ENCODE measurements around the gene GATA6. TPM values are rescaled to one million over a fixed set of nuclear protein-coding genes. Genes with fewer than 3 reads are reported as not detected.

The GATA6 gene
- total RNA-seq, 1 donor from 2014 or later: 1.9 TPM

DNA sequence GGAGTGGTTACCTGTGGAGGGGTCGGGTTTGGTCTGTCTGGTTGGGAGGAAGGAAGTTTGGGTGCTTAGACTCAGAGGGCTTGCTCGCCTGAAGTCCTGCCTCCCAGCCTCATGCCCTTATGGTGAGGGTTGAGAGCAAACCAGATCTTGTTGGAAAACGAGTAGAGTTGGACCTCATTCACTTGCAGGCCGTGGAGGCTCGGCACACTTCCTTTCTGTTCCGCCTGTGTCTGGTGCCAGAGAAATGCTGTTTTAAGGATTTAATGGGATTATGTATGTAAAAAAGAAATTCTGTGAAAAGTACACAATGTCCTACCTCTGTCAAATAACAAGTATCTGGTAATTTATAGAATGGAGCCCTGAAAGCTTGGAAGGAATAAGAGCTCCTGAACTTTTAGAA is 29.6 kb downstream of the GATA6 start:
- TF ChIP-seq CTCF (IDR thresholded peaks at IDR 0.05): no peak
- no peak for DNase-seq (ENCODE audit: extremely low spot score, unreplicated experiment)
- no peak overlapping the region for H3K4me3 Mint-ChIP-seq (ENCODE audit: unreplicated experiment)
- H3K27ac Mint-ChIP-seq (ENCODE audit: unreplicated experiment): no peak overlapping the region
- H3K36me3 Mint-ChIP-seq (ENCODE audit: unreplicated experiment): peaks cover 3% of the 10 kb centered on the region
- peaks cover 5% of the 10 kb centered on the region for H3K4me1 Mint-ChIP-seq (ENCODE audit: unreplicated experiment)
- H3K27me3 Mint-ChIP-seq (ENCODE audit: unreplicated experiment): peaks cover 2% of the 10 kb centered on the region
- H3K9me3 Mint-ChIP-seq (ENCODE audit: unreplicated experiment): no peaks in the 10 kb centered on the region

GRCh38 chr18:22200611-22201225 is 31.3 kb downstream of the GATA6 start:
- no peaks in the 10 kb centered on the region for H3K9me3 Mint-ChIP-seq (ENCODE audit: unreplicated experiment)
- H3K27ac Mint-ChIP-seq (ENCODE audit: unreplicated experiment): no peak overlapping the region
- no peak for TF ChIP-seq CTCF (IDR thresholded peaks at IDR 0.05)
- peaks cover 2% of the 10 kb centered on the region for H3K27me3 Mint-ChIP-seq (ENCODE audit: unreplicated experiment)
- peaks cover 3% of the 10 kb centered on the region for H3K36me3 Mint-ChIP-seq (ENCODE audit: unreplicated experiment)
- no peaks in the 10 kb centered on the region for H3K4me1 Mint-ChIP-seq (ENCODE audit: unreplicated experiment)
- no peak for DNase-seq (ENCODE audit: extremely low spot score, unreplicated experiment)
- H3K4me3 Mint-ChIP-seq (ENCODE audit: unreplicated experiment): no peak overlapping the region

- H3K27ac Mint-ChIP-seq (ENCODE audit: unreplicated experiment): no peak overlapping the region
- no peaks in the 10 kb centered on the region for H3K4me1 Mint-ChIP-seq (ENCODE audit: unreplicated experiment)
- DNase-seq (ENCODE audit: extremely low spot score, unreplicated experiment): no peak
- no peaks in the 10 kb centered on the region for H3K9me3 Mint-ChIP-seq (ENCODE audit: unreplicated experiment)
- H3K27me3 Mint-ChIP-seq (ENCODE audit: unreplicated experiment): peaks cover 12% of the 10 kb centered on the region
- TF ChIP-seq CTCF (IDR thresholded peaks at IDR 0.05): no peak
- no peak overlapping the region for H3K4me3 Mint-ChIP-seq (ENCODE audit: unreplicated experiment)
- H3K36me3 Mint-ChIP-seq (ENCODE audit: unreplicated experiment): peaks cover 3% of the 10 kb centered on the region
These were observed 33.6 kb downstream of the GATA6 start for GRCh38 chr18:22203035-22203434.

DNA sequence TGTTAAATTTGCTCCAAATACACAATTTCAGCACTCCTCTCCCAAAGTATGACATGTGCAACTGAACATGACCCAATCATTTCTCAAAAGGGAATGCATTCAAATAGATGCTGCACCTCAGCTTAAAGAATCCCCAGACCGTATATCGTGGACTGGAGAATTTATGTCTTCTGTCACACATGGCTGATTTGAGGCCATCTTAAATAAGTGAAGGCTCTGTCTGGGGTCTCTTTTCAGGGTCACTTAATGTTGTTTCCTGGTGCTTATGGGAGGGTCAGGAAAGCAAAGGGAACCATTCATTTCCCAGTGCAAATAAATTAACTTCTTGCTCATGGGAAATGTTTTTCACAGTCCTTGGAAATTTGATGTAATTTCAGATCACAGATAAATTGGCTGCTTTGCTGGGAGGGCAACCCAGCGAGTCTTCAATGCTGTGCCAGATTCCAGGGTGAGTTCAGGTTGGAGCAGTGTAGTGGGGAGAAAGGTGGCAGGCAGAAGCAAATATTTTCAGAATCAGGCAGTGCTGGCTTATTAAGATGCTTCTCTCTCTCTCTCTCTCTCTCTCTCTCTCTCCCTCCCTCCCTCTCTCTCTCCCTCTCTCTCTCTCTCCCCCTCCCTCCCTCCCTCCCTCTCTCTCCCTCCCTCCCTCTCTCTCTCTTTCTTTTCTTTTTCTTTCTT is 34.3 kb downstream of the GATA6 start:
- Mint-ChIP-seq H3K27ac (ENCODE audit: unreplicated experiment) (no peak overlapping the region), H3K9me3 (ENCODE audit: unreplicated experiment) (no peaks in the 10 kb centered on the region), H3K4me3 (ENCODE audit: unreplicated experiment) (no peak overlapping the region), H3K27me3 (ENCODE audit: unreplicated experiment) (peaks cover 18% of the 10 kb centered on the region), H3K36me3 (ENCODE audit: unreplicated experiment) (peaks cover 3% of the 10 kb centered on the region), H3K4me1 (ENCODE audit: unreplicated experiment) (no peaks in the 10 kb centered on the region)
- no peak for DNase-seq (ENCODE audit: extremely low spot score, unreplicated experiment)
- no peak for TF ChIP-seq CTCF (IDR thresholded peaks at IDR 0.05)

- Mint-ChIP-seq H3K9me3 (ENCODE audit: unreplicated experiment) (no peaks in the 10 kb centered on the region), H3K27me3 (ENCODE audit: unreplicated experiment) (peaks cover 18% of the 10 kb centered on the region), H3K36me3 (ENCODE audit: unreplicated experiment) (peaks cover 3% of the 10 kb centered on the region), H3K4me3 (ENCODE audit: unreplicated experiment) (no peak overlapping the region), H3K27ac (ENCODE audit: unreplicated experiment) (no peak overlapping the region), H3K4me1 (ENCODE audit: unreplicated experiment) (no peaks in the 10 kb centered on the region)
- TF ChIP-seq CTCF (IDR thresholded peaks at IDR 0.05): no peak
- no peak for DNase-seq (ENCODE audit: extremely low spot score, unreplicated experiment)
These were observed 34.8 kb downstream of the GATA6 start for GRCh38 chr18:22204214-22204536.

Measured in osteocyte (in vitro differentiated cells).